Sigmoid colon (tissue), 4 donors: ENCODE measurements around the gene PITX3.

Experiments
- CTCF ChIP-seq, 4 experiments: fragments of 450-650 bp in 3 of 4; fragments of 200-600 bp in 1 of 4; IDR thresholded peaks; one replicate each; pipeline ENCODE4 v1.5.1; 2016 to 2019; ENCODE audit warnings: antibody characterized with exemption in 4 of 4, mild to moderate bottlenecking in 3 of 4, moderate library complexity in 2 of 4
- EP300 ChIP-seq, 4 donors: sonication (generic); formaldehyde crosslinking; IDR thresholded peaks; one replicate each; pipeline ENCODE4 v1.6.1; 2017; ENCODE audit warnings: antibody characterized with exemption in 4 of 4

- TF ChIP-seq CTCF (IDR thresholded peaks at IDR 0.05) (no peak), EP300 (IDR thresholded peaks at IDR 0.05) (no peak)
Measured at GRCh38 chr10:102275343-102275742, 34.0 kb upstream of the PITX3 start.
